H9 (cell line): Measurements from ENCODE around the gene SETD3. TPM values are rescaled to one million over a fixed set of nuclear protein-coding genes. Genes with fewer than 3 reads are reported as not detected.
A peak's percentile ranks its signal among the peaks of the same experiment; 100 is the strongest.

Source experiments
- DNase-seq: peaks from one replicate; pipeline ENCODE4 v3.0.0-alpha.2; 2017
- H2AFZ ChIP-seq: one replicate; pipeline ENCODE4 v1.6.1; 2013; ENCODE audit warnings: mild to moderate bottlenecking, low read length, control low read depth, moderate library complexity
- H2AK5ac ChIP-seq: 2 replicates; pipeline ENCODE4 v1.6.1; 2013; ENCODE audit warnings: low read length, control low read depth, mixed read lengths; ENCODE audit not compliant: insufficient read length
- H2BK120ac ChIP-seq: one replicate; pipeline ENCODE4 v1.6.1; 2013; ENCODE audit warnings: low read depth, mild to moderate bottlenecking, low read length, control low read depth, inconsistent platforms; ENCODE audit not compliant: poor library complexity, severe bottlenecking
- H2BK12ac ChIP-seq: 2 replicates; pipeline ENCODE4 v1.6.1; 2013; ENCODE audit warnings: low read length, control low read depth, mixed read lengths, low read depth; ENCODE audit not compliant: insufficient read length
- H2BK15ac ChIP-seq: 2 replicates; pipeline ENCODE4 v1.6.1; 2013; ENCODE audit warnings: low read depth, low read length, control low read depth
- H2BK20ac ChIP-seq: one replicate; pipeline ENCODE4 v1.6.1; 2013; ENCODE audit warnings: low read depth, mild to moderate bottlenecking, low read length, control low read depth, inconsistent platforms; ENCODE audit not compliant: poor library complexity, severe bottlenecking
- H2BK5ac ChIP-seq: 2 replicates; pipeline ENCODE4 v1.6.1; 2013; ENCODE audit warnings: low read length, control low read depth, mixed read lengths; ENCODE audit not compliant: insufficient read length
- H3K14ac ChIP-seq: 2 replicates; pipeline ENCODE4 v1.6.1; 2013; ENCODE audit warnings: low read length, control low read depth; ENCODE audit not compliant: insufficient read depth
- H3K18ac ChIP-seq: 2 replicates; pipeline ENCODE4 v1.6.1; 2013; ENCODE audit warnings: low read depth, mild to moderate bottlenecking, mixed read lengths, low read length, control low read depth; ENCODE audit not compliant: insufficient read length
- H3K23ac ChIP-seq: 2 replicates; pipeline ENCODE4 v1.6.1; 2013; ENCODE audit warnings: low read length, control low read depth, mixed read lengths, low read depth; ENCODE audit not compliant: insufficient read length
- H3K23me2 ChIP-seq: 2 replicates; pipeline ENCODE4 v1.6.1; 2013; ENCODE audit warnings: low read depth, mild to moderate bottlenecking, mixed read lengths, low read length, control low read depth; ENCODE audit not compliant: insufficient read length, poor library complexity, severe bottlenecking
- H3K27ac ChIP-seq: 2 replicates; pipeline ENCODE4 v1.5.1; 2013; ENCODE audit warnings: low read length, control low read depth, mixed read lengths, low read depth; ENCODE audit not compliant: insufficient read length
- H3K27me3 ChIP-seq: 2 replicates; pipeline ENCODE4 v1.6.1; 2013; ENCODE audit warnings: low read length, control low read depth, inconsistent platforms; ENCODE audit not compliant: insufficient read depth
- H3K4ac ChIP-seq: 2 replicates; pipeline ENCODE4 v1.6.1; 2013; ENCODE audit warnings: low read depth, mild to moderate bottlenecking, control low read depth, inconsistent platforms, low read length, moderate library complexity
- H3K4me1 ChIP-seq: 2 replicates; pipeline ENCODE4 v1.6.1; 2013; ENCODE audit warnings: low read length, control low read depth, inconsistent platforms; ENCODE audit not compliant: insufficient read depth
- H3K4me2 ChIP-seq: 2 replicates; pipeline ENCODE4 v1.6.1; 2013; ENCODE audit warnings: low read length, control low read depth, mixed read lengths; ENCODE audit not compliant: insufficient read length, insufficient read depth
- H3K56ac ChIP-seq: 2 replicates; pipeline ENCODE4 v1.6.1; 2013; ENCODE audit warnings: low read depth, mild to moderate bottlenecking, mixed read lengths, low read length, control low read depth; ENCODE audit not compliant: insufficient read length
- H3K79me1 ChIP-seq: 2 replicates; pipeline ENCODE4 v1.6.1; 2013; ENCODE audit warnings: low read depth, mild to moderate bottlenecking, moderate library complexity, low read length, control low read depth, inconsistent platforms; ENCODE audit not compliant: insufficient read depth, poor library complexity, severe bottlenecking
- H3K79me2 ChIP-seq: 2 replicates; pipeline ENCODE4 v1.6.1; 2013; ENCODE audit warnings: low read length, control low read depth, inconsistent platforms; ENCODE audit not compliant: insufficient read depth
- H3K9ac ChIP-seq: 2 replicates; pipeline ENCODE4 v1.6.1; 2013; ENCODE audit warnings: low read length, control low read depth, mixed read lengths; ENCODE audit not compliant: insufficient read length; ENCODE audit errors: extremely low read depth
- H3K9me3 ChIP-seq: one replicate; pipeline ENCODE4 v1.6.1; 2013; ENCODE audit warnings: low read depth, low read length, inconsistent platforms; ENCODE audit not compliant: control insufficient read depth
- H3T11ph ChIP-seq: one replicate; pipeline ENCODE4 v1.6.1; 2013; ENCODE audit warnings: mild to moderate bottlenecking, low read length, control low read depth, inconsistent platforms
- H4K20me1 ChIP-seq: one replicate; pipeline ENCODE4 v1.6.1; 2013; ENCODE audit not compliant: control insufficient read depth, insufficient read length, insufficient read depth
- H4K5ac ChIP-seq: 2 replicates; pipeline ENCODE4 v1.6.1; 2013; ENCODE audit warnings: low read depth, mild to moderate bottlenecking, mixed read lengths, low read length, control low read depth; ENCODE audit not compliant: insufficient read length
- H4K8ac ChIP-seq: replicated peaks from 2 replicates; pipeline ENCODE4 v1.6.1; 2013; ENCODE audit warnings: low read length, control low read depth, mixed read lengths, low read depth; ENCODE audit not compliant: insufficient read length
- H4K91ac ChIP-seq: 2 replicates; pipeline ENCODE4 v1.6.1; 2013; ENCODE audit warnings: low read depth, mild to moderate bottlenecking, moderate library complexity, mixed read lengths, low read length, control low read depth; ENCODE audit not compliant: insufficient read length
- H3K27ac Mint-ChIP-seq, 3 experiments: 2 replicates in 2 of 3; 3 replicates in 1 of 3; pipeline ENCODE4 v1.8.0; 2020 to 2021; ENCODE audit warnings: mixed read lengths in 3 of 3, mild to moderate bottlenecking in 1 of 3, moderate library complexity in 1 of 3
- H3K27me3 Mint-ChIP-seq: 2 replicates; pipeline ENCODE4 v1.8.0; 2021; ENCODE audit warnings: low read depth, mild to moderate bottlenecking, moderate library complexity, mixed read lengths
- H3K36me3 Mint-ChIP-seq, 3 experiments: 2 replicates in 2 of 3; 3 replicates in 1 of 3; pipeline ENCODE4 v1.8.0; 2020 to 2021; ENCODE audit warnings: low read depth in 3 of 3, mixed read lengths in 3 of 3; ENCODE audit not compliant: insufficient read depth in 1 of 3
- H3K4me1 Mint-ChIP-seq, 2 experiments: 2 replicates each; pipeline ENCODE4 v1.8.0; 2020; ENCODE audit warnings: mixed read lengths in 2 of 2
- H3K4me3 Mint-ChIP-seq, 2 experiments: 2 replicates in 1 of 2; 3 replicates in 1 of 2; pipeline ENCODE4 v1.8.0; 2020 to 2021; ENCODE audit warnings: mild to moderate bottlenecking in 2 of 2, mixed read lengths in 2 of 2, moderate library complexity in 1 of 2
- H3K9me3 Mint-ChIP-seq, 2 experiments: 2 replicates in 1 of 2; 3 replicates in 1 of 2; pipeline ENCODE4 v1.8.0; 2020; ENCODE audit warnings: mild to moderate bottlenecking in 2 of 2, mixed read lengths in 2 of 2, moderate library complexity in 1 of 2
- WGBS: extraction: QIAGEN DNeasy Blood & Tissue Kit; methylation state at CpG from one replicate; pipeline ENCODE4 v1.1.7; 2013; ENCODE audit warnings: missing lambda C conversion rate, low lambda C conversion rate, mixed read lengths; ENCODE audit not compliant: insufficient read length; ENCODE audit errors: extremely low coverage; 5-methylcytosine and 5-hydroxymethylcytosine counted together
- total RNA-seq: library from RNA; stranded (reverse); gene quantifications from 2 replicates; pipeline ENCODE4 v1.2.1, GENCODE V29; 2021
- TF ChIP-seq, protein P1 (sequence below): fragments of 200-600 bp; sonication (generic); conservative IDR thresholded peaks from 3 replicates; pipeline ENCODE4 v1.8.0; 2021; ENCODE audit warnings: antibody characterized with exemption, mild to moderate bottlenecking

The SETD3 gene
- total RNA-seq, 1 experiment from 2014 or later: 56.7 TPM

DNA sequence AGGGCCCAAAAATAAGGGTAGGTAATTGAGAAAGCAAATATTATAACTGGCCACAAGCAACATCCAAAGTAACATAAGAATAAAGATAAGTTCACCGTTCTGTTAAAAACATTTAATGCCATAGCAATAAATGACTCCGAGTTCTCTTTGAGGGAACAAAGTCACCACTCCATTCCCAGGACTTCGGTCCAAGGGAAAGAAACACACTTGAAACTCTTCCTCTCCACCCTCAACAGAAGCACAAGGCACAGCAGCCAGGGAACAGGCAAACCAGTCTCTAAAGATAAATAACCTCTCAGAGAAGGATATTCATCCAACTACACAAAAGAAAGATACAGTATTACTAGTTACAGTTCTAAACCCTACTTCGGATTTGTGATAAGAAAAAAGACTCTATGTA, 2.5 kb downstream of the SETD3 start:
- Histone ChIP-seq H3K9ac (no peak overlapping the region), H3K4me1 (peaks cover 4% of the 10 kb centered on the region; the same call in 1 of the 2 replicates), H4K20me1 (no peaks in the 10 kb centered on the region), H2BK20ac (no peak overlapping the region), H3K23ac (no peak overlapping the region), H3K14ac (no peak overlapping the region), H2BK15ac (no peak overlapping the region), H3K79me2 (peaks cover 44% of the 10 kb centered on the region; the same call in 1 of the 2 replicates), H3K18ac (no peak overlapping the region), H2BK12ac (no peak overlapping the region), H3K23me2 (peaks cover 11% of the 10 kb centered on the region), H3K56ac (no peak overlapping the region), H3K27me3 (no peaks in the 10 kb centered on the region), H4K5ac (no peak overlapping the region), H3K4me2 (no peak overlapping the region), H3T11ph (no peak overlapping the region), H3K4ac (no peak overlapping the region), H3K79me1 (peaks cover 10% of the 10 kb centered on the region), H2BK120ac (no peak overlapping the region), H2AFZ (no peak overlapping the region), H4K8ac (no peak overlapping the region), H3K9me3 (no peaks in the 10 kb centered on the region), H4K91ac (no peak overlapping the region), H2BK5ac (no peak overlapping the region), H3K27ac (no peak overlapping the region), H2AK5ac (no peak overlapping the region)
- TF ChIP-seq, protein P1, sequence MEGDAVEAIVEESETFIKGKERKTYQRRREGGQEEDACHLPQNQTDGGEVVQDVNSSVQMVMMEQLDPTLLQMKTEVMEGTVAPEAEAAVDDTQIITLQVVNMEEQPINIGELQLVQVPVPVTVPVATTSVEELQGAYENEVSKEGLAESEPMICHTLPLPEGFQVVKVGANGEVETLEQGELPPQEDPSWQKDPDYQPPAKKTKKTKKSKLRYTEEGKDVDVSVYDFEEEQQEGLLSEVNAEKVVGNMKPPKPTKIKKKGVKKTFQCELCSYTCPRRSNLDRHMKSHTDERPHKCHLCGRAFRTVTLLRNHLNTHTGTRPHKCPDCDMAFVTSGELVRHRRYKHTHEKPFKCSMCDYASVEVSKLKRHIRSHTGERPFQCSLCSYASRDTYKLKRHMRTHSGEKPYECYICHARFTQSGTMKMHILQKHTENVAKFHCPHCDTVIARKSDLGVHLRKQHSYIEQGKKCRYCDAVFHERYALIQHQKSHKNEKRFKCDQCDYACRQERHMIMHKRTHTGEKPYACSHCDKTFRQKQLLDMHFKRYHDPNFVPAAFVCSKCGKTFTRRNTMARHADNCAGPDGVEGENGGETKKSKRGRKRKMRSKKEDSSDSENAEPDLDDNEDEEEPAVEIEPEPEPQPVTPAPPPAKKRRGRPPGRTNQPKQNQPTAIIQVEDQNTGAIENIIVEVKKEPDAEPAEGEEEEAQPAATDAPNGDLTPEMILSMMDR: no peak
- no peaks in the 10 kb centered on the region for H3K27me3 Mint-ChIP-seq
- no peaks in the 10 kb centered on the region for H3K36me3 Mint-ChIP-seq
- peak overlapping the region in 1 of 2 experiments; percentile 4; a peak in 1 of 5 replicates for H3K4me3 Mint-ChIP-seq
- no CpG with 5 or more reads among the region's 4 CpGs for WGBS
- H3K9me3 Mint-ChIP-seq: no peaks in the 10 kb centered on the region
- peaks cover 30 to 40% of the 10 kb centered on the region in 2 experiments for H3K4me1 Mint-ChIP-seq
- H3K27ac Mint-ChIP-seq: no peak overlapping the region; a peak in 1 of 7 replicates
- DNase-seq: no peak
